Medulla oblongata (tissue), 1 donor: ENCODE data around the gene ECHS1.

Experiments used
- DNase-seq: peaks from one replicate; pipeline ENCODE4 v3.0.0-alpha.2; 2015; ENCODE audit errors: extremely low spot score

Gene ECHS1

DNA sequence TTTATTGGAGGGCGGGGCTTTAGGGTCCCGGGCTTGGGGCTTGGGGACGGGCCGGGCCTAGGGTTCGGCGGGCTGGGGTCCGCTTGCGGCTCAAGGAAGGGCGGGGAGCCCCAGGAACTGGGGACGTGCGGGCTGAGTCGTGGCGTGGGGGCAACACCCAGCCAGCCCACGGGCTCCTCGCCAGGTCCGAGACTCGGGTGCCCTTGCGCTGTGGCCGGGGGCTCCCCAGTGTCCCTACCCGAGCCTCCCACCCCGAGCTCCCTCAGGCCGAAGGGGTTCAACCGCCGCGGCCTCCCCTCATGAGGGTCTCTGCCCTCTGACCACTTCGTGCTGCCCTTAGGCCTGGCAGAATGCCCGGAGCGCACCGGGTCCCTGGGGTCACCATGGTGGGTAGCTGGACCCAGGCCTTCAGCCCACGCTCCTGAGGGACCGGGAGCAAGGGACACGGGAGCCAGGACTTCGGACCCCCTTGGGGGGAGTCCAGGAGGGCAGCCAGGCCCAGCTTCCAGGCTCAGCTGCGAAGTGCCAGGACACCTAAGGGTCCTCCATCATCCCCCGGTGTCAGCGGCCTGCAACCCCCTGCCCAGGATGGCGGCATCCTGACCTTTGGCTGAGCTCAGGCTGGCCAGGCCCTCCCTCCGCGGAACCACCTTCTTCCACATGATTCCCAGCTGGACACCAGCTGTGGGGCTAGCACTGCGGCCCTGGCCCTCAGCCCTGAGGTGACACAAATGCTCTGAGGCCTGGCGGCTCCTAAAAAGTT, 14.8 kb downstream of the ECHS1 start:
- no peak for DNase-seq

GRCh38 chr10:133357285-133358161, 15.6 kb downstream of the ECHS1 start, which contains the start of gene FUOM:
Gene FUOM, minus strand, starts transcription at chr10:133358019. Its CDS starts 12 bp downstream, at chr10:133358007.
- DNase-seq = peak; percentile 45

- no peak for DNase-seq
Observed at GRCh38 chr10:133356549-133357284, 16.4 kb downstream of the ECHS1 start.

DNA sequence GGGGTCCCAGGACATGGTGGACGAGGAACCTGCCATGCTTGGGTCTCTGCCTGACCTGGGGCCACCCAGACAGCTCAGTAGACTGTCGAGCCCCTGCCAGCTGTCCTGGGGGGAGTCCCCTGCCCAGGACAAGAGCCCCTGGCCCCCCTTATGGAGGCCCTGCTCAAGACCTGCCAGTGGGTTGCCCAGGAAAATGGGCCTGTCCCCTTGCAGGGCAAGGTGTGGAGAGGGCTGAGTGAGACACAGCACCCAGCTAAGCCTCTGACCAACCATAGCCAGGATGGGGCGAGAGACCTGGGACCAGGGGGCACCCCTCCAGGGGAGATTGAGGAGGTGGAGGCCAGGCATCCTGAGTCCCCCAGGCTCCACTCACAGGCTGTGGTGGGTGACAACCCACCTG, 17.2 kb downstream of the ECHS1 start:
- no peak for DNase-seq

DNA sequence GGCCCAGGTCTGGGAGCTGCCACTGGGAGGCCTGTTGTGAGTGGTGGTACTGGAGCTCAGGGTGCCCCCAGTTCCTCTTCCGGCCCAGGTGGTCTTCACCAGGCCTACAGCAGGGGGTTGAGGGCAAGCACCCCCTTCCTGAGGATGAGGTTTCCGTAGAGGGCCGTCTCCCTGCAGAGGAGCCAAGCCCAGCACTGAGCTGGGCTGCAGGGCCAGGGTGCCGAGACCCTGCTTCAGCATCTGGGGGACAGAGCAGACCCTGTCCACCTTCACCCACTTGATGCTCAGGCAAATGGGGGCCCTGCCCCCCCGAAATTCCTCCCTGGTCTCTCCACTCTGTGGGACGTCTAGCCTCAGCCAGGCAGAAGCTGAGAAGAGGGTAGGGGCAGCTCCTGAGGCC, 17.9 kb downstream of the ECHS1 start:
- no peak for DNase-seq

GRCh38 chr10:133354672-133355240, 18.4 kb downstream of the ECHS1 start:
- DNase-seq = no peak

GRCh38 chr10:133353988-133354605, 19.1 kb downstream of the ECHS1 start:
- DNase-seq = no peak

- DNase-seq = no peak
Observed at GRCh38 chr10:133353202-133353959, 19.8 kb downstream of the ECHS1 start.

GRCh38 chr10:133351408-133352318, 21.5 kb downstream of the ECHS1 start:
- DNase-seq = no peak

DNA sequence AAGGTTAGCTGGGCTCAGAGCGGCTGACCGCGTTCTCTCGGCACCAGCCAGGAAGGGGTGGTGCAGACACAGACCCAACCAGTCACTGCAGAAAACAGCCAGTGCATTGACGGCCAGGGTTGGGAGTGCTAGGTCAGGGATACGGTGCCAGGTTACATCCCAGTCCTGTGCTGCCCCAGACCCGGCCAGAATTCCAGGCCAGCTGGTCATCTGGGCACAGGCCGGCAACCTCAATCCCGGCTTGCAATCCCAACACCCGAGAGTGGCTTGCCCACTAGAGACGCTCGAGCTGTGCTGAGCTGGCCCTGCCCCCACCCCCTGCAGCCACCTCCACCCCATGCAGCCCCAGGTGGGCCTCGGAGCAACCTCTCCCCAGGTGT, 22.2 kb downstream of the ECHS1 start:
- DNase-seq = no peak

DNA sequence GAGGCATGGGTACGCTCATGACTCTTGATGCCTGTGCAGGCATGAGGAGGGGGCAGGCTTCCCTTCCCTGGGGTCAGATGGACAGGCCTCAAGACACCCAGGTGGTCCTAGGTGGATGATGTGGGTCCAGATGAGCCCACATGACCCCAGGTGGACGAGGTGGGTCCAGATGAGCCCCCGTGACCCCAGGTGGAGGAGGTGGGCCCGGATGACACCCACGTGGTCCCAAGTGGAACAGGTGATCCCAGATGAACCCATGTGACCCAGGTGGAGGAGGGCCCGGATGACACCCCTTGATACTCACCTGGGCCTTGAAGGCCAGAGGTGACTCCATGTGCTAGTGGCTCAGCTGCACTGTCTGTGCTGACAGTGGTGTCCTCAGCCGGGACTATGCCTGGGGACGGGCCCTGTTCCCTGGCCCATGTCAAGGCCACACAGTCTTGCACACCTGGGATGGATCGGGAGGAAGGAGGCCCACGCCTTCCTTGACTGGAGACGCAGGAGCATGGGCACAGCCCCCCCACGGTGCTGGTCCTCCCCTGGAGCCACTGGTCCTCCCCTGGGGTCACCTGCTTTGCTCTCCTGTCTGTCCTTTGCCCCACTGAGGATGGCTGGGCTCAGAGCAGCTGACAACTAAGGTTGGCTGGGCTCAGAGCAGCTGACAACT, 22.7 kb downstream of the ECHS1 start:
- DNase-seq = no peak

DNA sequence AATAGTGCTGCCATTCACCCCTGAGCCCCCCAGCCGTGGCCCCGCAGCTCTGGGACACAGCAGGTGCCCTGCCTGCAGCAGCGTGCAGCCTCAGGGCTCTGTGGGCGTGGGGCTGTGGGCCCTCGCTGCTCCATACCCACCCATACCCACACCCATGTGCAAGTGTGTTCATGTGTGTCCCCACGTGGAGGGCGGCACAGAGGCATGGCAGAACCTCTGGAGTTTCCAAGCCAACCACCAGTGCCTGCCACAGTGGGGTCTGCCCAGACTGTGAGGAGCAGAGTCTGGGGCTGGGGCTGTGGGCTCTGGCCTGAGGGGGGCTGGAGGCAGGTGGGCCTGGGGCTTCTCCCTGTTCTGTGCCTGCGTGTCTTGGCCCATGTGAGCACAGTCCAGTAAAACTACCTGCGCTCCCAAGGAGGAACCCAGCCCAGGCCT, 23.6 kb downstream of the ECHS1 start:
- DNase-seq = no peak

- no peak for DNase-seq
Observed at GRCh38 chr10:133349160-133349568, 24.0 kb downstream of the ECHS1 start.

DNA sequence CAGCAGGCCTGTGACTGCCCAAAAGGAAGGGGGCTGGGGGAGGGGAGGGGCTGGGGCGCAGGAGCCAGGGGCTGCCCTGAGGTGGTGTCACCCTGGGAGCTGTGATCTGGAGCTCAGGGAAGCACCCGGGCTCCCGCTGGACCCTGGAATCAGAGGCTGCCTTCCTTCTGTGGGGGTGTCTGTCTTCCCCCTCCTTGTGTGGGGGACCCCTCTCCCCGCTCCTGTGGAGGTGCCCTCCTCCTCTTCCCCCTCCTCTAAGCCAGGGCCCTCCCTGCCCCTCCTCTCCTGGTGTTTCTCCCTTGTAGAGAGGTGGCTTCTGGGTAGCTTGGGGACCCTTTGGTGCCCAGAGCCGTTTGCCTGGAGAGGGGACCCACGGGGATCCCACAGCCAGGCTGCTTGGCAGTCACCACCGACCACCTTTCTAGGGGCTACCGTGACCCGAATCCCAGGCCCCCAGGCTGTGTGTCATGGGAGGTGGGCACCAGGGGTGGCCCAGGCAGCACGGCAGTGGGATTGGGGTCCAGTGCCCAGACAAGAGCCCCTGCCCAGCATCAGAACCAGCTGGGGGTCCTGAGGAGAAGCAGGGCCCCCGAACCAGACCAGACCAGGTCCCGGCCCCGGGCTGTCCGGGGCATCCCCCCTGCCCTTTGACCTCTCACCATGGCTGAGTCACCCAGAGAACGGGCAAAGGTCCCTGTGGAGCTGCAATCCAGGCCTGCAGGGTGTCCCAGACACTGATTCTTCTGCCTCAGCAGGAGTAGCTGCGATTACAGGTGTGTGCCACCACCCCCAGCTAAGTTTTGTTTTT, 25.2 kb downstream of the ECHS1 start:
- no peak for DNase-seq

GRCh38 chr10:133346413-133346812, 26.7 kb downstream of the ECHS1 start:
- no peak for DNase-seq

- no peak for DNase-seq
Observed at GRCh38 chr10:133344236-133344635, 28.9 kb downstream of the ECHS1 start.

DNA sequence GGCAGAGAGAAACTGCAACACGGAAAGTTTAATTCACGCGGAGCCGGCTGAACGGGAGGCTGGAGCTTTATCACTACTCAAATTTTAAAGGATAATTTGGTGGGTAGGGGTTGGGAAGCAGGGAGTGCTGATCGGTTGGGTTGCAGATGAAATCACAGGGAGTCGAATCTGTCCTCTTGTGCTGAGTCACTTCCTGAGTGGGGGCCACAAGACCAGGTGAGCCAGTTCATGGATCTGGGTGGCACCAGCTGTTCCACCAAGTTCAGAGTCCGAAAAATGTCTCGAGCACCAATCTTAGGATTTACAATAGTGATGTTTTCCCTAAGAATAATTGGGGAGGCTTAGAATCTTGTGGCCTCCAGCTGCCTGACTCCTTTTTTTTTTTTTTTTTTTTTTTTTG, 29.6 kb downstream of the ECHS1 start:
- no peak for DNase-seq

DNA sequence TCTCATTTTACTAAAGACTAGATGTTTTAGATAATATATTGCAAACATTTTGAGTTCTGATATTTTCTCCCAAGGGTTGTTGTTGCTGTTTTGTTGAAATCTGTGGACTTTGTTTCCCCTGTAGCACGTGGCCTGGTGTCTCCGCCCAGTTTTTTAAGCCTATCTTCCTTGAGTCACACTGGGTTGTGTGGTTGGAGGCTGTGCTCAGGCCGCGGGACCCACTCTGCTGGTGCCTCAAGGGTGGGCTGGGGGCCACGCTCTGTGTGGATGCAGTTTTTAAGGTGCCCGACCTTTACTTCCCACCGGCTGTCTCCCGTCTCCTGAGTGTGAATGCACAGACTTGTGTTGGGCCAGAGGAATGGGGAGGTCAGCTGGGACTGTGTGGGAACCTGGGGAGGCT, 30.2 kb downstream of the ECHS1 start:
- no peak for DNase-seq
